ENCODE data around the gene BLOC1S1.

GRCh38 chr12:55684761-55685370 is 31.0 kb upstream of the BLOC1S1 start:
- TF ChIP-seq CTCF (IDR thresholded peaks at IDR 0.05 in 4 of 5, conservative IDR thresholded peaks at IDR 0.05 in 1 of 5) = no peak
- TF ChIP-seq POLR2A (IDR thresholded peaks at IDR 0.05) = no peak

Measured in gastrocnemius medialis (tissue), 4 donors.